Kidney (tissue), 14 donors: ENCODE measurements around the gene REV3L. TPM values are rescaled to one million over a fixed set of nuclear protein-coding genes. Genes with fewer than 3 reads are reported as not detected.

Experiments
- DNase-seq, 5 donors: peaks; one replicate each; pipeline ENCODE4 v3.0.0-alpha.2; 2013 to 2020
- FAIRE-seq: peaks from 2 replicates; lab custom pipeline; 2012; peaks lifted over from hg19 to GRCh38; lab: Jason Lieb, UNC
- H3K27ac ChIP-seq, 2 donors: one replicate each; pipeline ENCODE4 v1.7.0; 2013; ENCODE audit warnings: low read depth in 2 of 2, low read length in 2 of 2, inconsistent platforms in 1 of 2
- H3K27me3 ChIP-seq: one replicate; pipeline ENCODE4 v1.7.1; 2013; ENCODE audit warnings: low read length, inconsistent platforms; ENCODE audit not compliant: control insufficient read depth, insufficient read depth
- H3K36me3 ChIP-seq, 3 donors: one replicate each; pipeline versions ENCODE4 v1.7.0 to v1.7.1; 2013; ENCODE audit warnings: low read length in 3 of 3, control low read depth in 1 of 3, inconsistent platforms in 1 of 3; ENCODE audit not compliant: insufficient read depth in 3 of 3, control insufficient read depth in 2 of 3
- H3K4me1 ChIP-seq, 3 donors: one replicate each; pipeline versions ENCODE4 v1.7.0 to v1.7.1; 2013; ENCODE audit warnings: low read length in 3 of 3, inconsistent platforms in 1 of 3, low read depth in 1 of 3; ENCODE audit not compliant: control insufficient read depth in 2 of 3, insufficient read depth in 2 of 3
- H3K4me3 ChIP-seq, 3 donors: one replicate each; pipeline versions ENCODE4 v1.7.0 to v1.8.1; 2013; ENCODE audit warnings: low read length in 3 of 3, control low read depth in 1 of 3, inconsistent platforms in 1 of 3
- H3K9ac ChIP-seq, 3 donors: one replicate each; pipeline versions ENCODE4 v1.7.0 to v1.7.1; 2013; ENCODE audit warnings: low read length in 3 of 3, control low read depth in 1 of 3, inconsistent platforms in 1 of 3
- H3K9me3 ChIP-seq, 3 donors: one replicate each; pipeline versions ENCODE4 v1.7.0 to v1.7.1; 2013; ENCODE audit warnings: low read length in 3 of 3, control low read depth in 1 of 3, inconsistent platforms in 1 of 3; ENCODE audit not compliant: control insufficient read depth in 2 of 3, insufficient read depth in 1 of 3
- CTCF ChIP-seq: IDR thresholded peaks from 3 replicates; pipeline ENCODE4 v1.5.1; 2012; ENCODE audit warnings: mild to moderate bottlenecking, moderate library complexity, borderline replicate concordance; ENCODE audit not compliant: insufficient read depth; ENCODE audit errors: extremely low read depth
- intact Hi-C: fragments of 100-400 bp; cut with DNase I; formaldehyde crosslinking; loops from one replicate; pipeline ENCODE4 v1.11.1; 2022
- polyA plus RNA-seq: library from polyadenylated mRNA; stranded (reverse); fragments of 350-450 nt; fragmentation: Illumina TruSeq; extraction: RNeasy Lipid Tissue Mini Kit (QIAGEN cat#74804); gene quantifications from one replicate; pipeline ENCODE4 v1.2.3, GENCODE V29; 2014; ENCODE audit warnings: low read depth, low replicate concordance; ENCODE audit not compliant: insufficient read depth
- total RNA-seq: library from RNA; stranded (reverse); fragmentation: NEBNext Ultra II Directional; extraction: Animal tissue kit (Norgen Biotek cat#: 25700); gene quantifications from one replicate; pipeline ENCODE4 v1.2.1, GENCODE V29; 2021
- donor health status: control.
- donor health status: control.
- donor health status: control.
- donor health status: control.
- donor health status: control.
- donor health status: DM: yes; HTN: yes; CAD: no.
- donor health status: Normal renal cell carcinoma (clear cell type).

REV3L gene
- total and polyA plus RNA-seq, 2 donors from 2014 or later = 4.4 to 30.0 TPM

GRCh38 chr6:111487661-111488060 lies 4.6 kb upstream of the REV3L start:
- H3K9ac ChIP-seq = no peak overlapping the region
- H3K27ac ChIP-seq = no peak overlapping the region
- H3K9me3 ChIP-seq = no peaks in the 10 kb centered on the region
- DNase-seq = no peak
- no peak for FAIRE-seq
- no peak for TF ChIP-seq CTCF
- no peak overlapping the region for H3K4me3 ChIP-seq
- no peaks in the 10 kb centered on the region for H3K36me3 ChIP-seq
- H3K4me1 ChIP-seq = peaks cover 0 to 5% (median 5%) of the 10 kb centered on the region in 3 donors
- no peaks in the 10 kb centered on the region for H3K27me3 ChIP-seq
- intact Hi-C loops = no loop called here

- Histone ChIP-seq H3K9ac (no peak overlapping the region), H3K4me3 (no peak overlapping the region), H3K27ac (no peak overlapping the region), H3K9me3 (no peaks in the 10 kb centered on the region), H3K36me3 (no peaks in the 10 kb centered on the region), H3K27me3 (no peaks in the 10 kb centered on the region), H3K4me1 (peaks cover 0 to 5% (median 5%) of the 10 kb centered on the region in 3 donors)
- intact Hi-C loops = no loop called here
- FAIRE-seq (no peak), DNase-seq (no peak)
- no peak for TF ChIP-seq CTCF
These were observed 3.9 kb upstream of the REV3L start for GRCh38 chr6:111486921-111487320.

GRCh38 chr6:111486475-111486874 lies 3.5 kb upstream of the REV3L start:
- no peak for DNase-seq
- no peaks in the 10 kb centered on the region for H3K27me3 ChIP-seq
- no peak overlapping the region for H3K9ac ChIP-seq
- H3K27ac ChIP-seq = no peak overlapping the region
- no peaks in the 10 kb centered on the region for H3K36me3 ChIP-seq
- peaks cover 0 to 9% (median 5%) of the 10 kb centered on the region in 3 donors for H3K4me1 ChIP-seq
- no peaks in the 10 kb centered on the region for H3K9me3 ChIP-seq
- no peak for TF ChIP-seq CTCF
- FAIRE-seq = no peak
- intact Hi-C loops = no loop called here
- H3K4me3 ChIP-seq = no peak overlapping the region

GRCh38 chr6:111485342-111485741 lies 2.3 kb upstream of the REV3L start:
- H3K9me3 ChIP-seq = no peaks in the 10 kb centered on the region
- H3K36me3 ChIP-seq = no peaks in the 10 kb centered on the region
- no peak for DNase-seq
- peaks cover 4 to 11% (median 11%) of the 10 kb centered on the region in 3 donors for H3K4me1 ChIP-seq
- no peak overlapping the region for H3K4me3 ChIP-seq
- TF ChIP-seq CTCF = no peak
- H3K27ac ChIP-seq = no peak overlapping the region
- H3K27me3 ChIP-seq = no peaks in the 10 kb centered on the region
- no peak overlapping the region for H3K9ac ChIP-seq
- intact Hi-C loops = no loop called here
- no peak for FAIRE-seq
